Activated CD4-positive, alpha-beta T cell treated with anti-CD3 and anti-CD28 coated beads for 36 hours (primary cell): ENCODE measurements around the gene CREB3L1. TPM values are rescaled to one million over a fixed set of nuclear protein-coding genes. Genes with fewer than 3 reads are reported as not detected.

ENCODE experiments used
- ATAC-seq: fragments of 200-7000 bp; cut with Tn5 transposase; one replicate; pipeline ENCODE4 v1.10.0; 2021; ENCODE audit warnings: mild to moderate bottlenecking, moderate library complexity
- CTCF ChIA-PET: fragments of 350-600 bp; sonication (Branson Sonifier 250); formaldehyde crosslinking; loops from one replicate; lab custom pipeline; 2021; ENCODE audit warnings: antibody characterized with exemption; lab: Charles Lee
- POLR2A ChIA-PET: fragments of 350-600 bp; sonication (Branson Sonifier 250); formaldehyde crosslinking; loops from one replicate; lab custom pipeline; 2021; ENCODE audit warnings: antibody characterized with exemption, inconsistent platforms; lab: Charles Lee
- DNase-seq: peaks from one replicate; pipeline ENCODE4 v3.0.0-alpha.2; 2020
- H3K27ac Mint-ChIP-seq: one replicate; pipeline ENCODE4 v1.8.0; 2021; ENCODE audit warnings: mixed read lengths
- H3K27me3 Mint-ChIP-seq: one replicate; pipeline ENCODE4 v1.8.0; 2021; ENCODE audit warnings: mixed read lengths
- H3K36me3 Mint-ChIP-seq: one replicate; pipeline ENCODE4 v1.8.0; 2021; ENCODE audit warnings: low read depth, mixed read lengths
- H3K4me1 Mint-ChIP-seq: one replicate; pipeline ENCODE4 v1.8.0; 2021; ENCODE audit warnings: mixed read lengths
- H3K4me3 Mint-ChIP-seq: one replicate; pipeline ENCODE4 v1.8.0; 2021; ENCODE audit warnings: mild to moderate bottlenecking, moderate library complexity, mixed read lengths
- H3K9me3 Mint-ChIP-seq: one replicate; pipeline ENCODE4 v1.8.0; 2021; ENCODE audit warnings: low read depth, mixed read lengths
- intact Hi-C, 2 experiments: fragments of 100-400 bp; cut with DNase I in 1 of 2; cut with micrococcal nuclease in 1 of 2; formaldehyde crosslinking; loops; one replicate each; pipeline versions ENCODE4 v1.14.2 to v1.15.1; 2022 to 2024; cut with DNase I, micrococcal nuclease
- total RNA-seq, 2 experiments: library from RNA; stranded (reverse); gene quantifications; one replicate each; pipeline ENCODE4 v1.2.3, GENCODE V29; 2021

CREB3L1 gene
- total RNA-seq, 2 experiments from 2014 or later = 0.19 TPM; not detected in 1

DNA sequence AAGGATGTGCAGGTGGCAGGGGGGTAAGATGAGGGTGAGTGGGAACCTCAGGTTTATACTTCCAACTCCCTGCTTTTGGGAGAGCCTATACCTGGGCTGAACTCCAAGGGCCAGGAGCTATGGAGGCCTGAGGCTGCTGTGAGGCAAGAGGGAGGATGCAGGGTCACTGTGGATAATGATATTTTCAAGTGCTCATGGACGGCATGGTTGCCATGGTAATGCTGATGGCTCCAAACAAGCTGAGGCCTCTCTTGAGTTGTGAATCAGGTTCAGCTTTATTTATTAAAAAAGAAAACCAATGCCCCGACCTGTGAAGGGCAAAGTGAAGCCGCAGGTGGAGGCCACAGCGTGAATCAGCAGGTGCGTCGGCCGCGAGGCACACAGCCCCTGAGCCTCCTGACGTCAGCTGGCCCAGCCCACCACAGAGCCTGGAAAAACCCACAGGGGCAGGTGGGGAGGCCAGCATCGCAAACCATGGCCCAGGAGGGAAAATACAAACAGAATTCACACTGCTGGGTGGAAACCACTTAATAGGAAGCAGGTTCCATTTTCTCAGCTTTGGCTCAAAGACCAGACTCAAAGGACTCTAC, 17.4 kb upstream of the CREB3L1 start:
- Mint-ChIP-seq H3K27ac (no peak overlapping the region), H3K4me1 (no peaks in the 10 kb centered on the region), H3K9me3 (no peaks in the 10 kb centered on the region), H3K27me3 (no peaks in the 10 kb centered on the region), H3K4me3 (no peak overlapping the region), H3K36me3 (no peaks in the 10 kb centered on the region)
- ChIA-PET CTCF (interaction anchor here (0.7 to 2.8 kb wide), 6 partner anchors 10 to 127 kb away, joined by 3 to 9 read pairs (median 6); no protein-coding TSS in a partner anchor), POLR2A (no interaction called here)
- ATAC-seq (no peak), DNase-seq (no peak)
- intact Hi-C loops = no loop called here

DNA sequence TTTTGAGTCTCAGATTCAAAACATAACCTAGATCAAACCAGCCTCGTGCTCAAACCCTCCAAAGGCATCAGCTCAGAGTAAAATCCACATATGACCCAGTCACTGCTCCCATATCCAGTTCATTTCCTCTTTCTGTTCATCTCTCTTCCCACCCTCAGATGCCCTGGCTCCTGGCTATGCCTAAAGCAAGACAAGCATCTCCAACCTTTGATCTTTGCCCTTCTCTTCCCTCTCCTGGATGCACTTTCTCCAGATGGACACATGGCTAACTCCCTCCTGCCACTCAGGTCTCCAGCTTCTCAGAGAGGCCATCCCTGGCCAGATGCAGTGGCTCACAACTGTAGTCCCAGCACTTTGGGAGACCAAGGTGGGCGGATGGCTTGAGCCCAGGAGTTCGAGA, 14.3 kb upstream of the CREB3L1 start:
- no peak for ATAC-seq
- POLR2A ChIA-PET = no interaction called here
- intact Hi-C loops = no loop called here

DNA sequence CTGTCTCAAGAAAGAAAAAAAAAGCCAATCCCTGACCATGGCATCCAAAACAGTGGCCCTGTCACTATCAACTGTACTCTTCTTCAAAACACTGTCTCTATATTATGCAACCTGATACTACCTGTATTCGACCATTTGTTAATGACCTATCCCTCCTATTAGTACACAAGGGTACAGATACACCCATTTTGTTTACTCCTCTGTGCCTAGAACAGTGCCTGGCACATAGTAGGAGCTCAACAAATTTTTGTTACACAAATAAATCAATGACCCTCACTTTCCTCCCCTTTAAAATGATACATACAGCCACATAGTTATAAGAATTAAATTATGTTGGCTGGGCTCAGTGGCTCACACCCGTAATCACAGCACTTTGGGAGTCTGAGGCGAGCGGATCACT, 13.4 kb upstream of the CREB3L1 start:
- no peaks in the 10 kb centered on the region for H3K36me3 Mint-ChIP-seq
- no peaks in the 10 kb centered on the region for H3K9me3 Mint-ChIP-seq
- ATAC-seq (no peak), DNase-seq (no peak)
- intact Hi-C loops = no loop called here
- ChIA-PET POLR2A (no interaction called here), CTCF (interaction anchor here (1.1 kb wide), 2 partner anchors 24 to 46 kb away, joined by 3 to 4 read pairs; no protein-coding TSS in a partner anchor)
- H3K4me3 Mint-ChIP-seq = no peak overlapping the region
- H3K27ac Mint-ChIP-seq = no peak overlapping the region
- H3K4me1 Mint-ChIP-seq = no peaks in the 10 kb centered on the region
- H3K27me3 Mint-ChIP-seq = no peaks in the 10 kb centered on the region

More for the DNA sequence above, 14.3 kb upstream of the CREB3L1 start:
- H3K36me3 Mint-ChIP-seq = no peaks in the 10 kb centered on the region
- CTCF ChIA-PET = interaction anchor here (1.1 kb wide), 1 partner anchor 46 kb away, joined by 3 read pairs; no protein-coding TSS in a partner anchor
- no peaks in the 10 kb centered on the region for H3K9me3 Mint-ChIP-seq
- no peak overlapping the region for H3K27ac Mint-ChIP-seq
- no peaks in the 10 kb centered on the region for H3K4me1 Mint-ChIP-seq
- no peak for DNase-seq
- no peak overlapping the region for H3K4me3 Mint-ChIP-seq
- no peaks in the 10 kb centered on the region for H3K27me3 Mint-ChIP-seq

DNA sequence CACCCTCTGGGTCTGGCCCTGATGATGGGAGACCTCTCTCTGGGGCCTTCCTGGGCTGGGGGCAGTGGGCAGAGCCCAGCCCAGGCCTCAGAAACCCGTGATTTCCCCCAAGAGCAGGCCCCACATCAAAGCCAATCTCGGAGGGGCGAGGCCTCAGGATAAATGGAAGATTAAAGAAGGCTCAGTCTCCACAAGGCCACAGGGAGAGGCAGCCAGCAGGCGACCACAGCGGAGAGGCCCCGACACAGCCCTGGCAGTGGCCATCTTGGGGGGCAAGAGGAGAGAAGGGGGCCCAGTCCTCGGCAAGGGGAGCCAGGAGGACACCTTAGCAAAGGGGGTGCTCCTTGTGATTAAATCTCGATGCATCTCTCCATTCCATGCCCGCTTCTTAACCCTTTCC, 12.5 kb upstream of the CREB3L1 start:
- POLR2A ChIA-PET = no interaction called here
- H3K9me3 Mint-ChIP-seq = no peaks in the 10 kb centered on the region
- no peak for ATAC-seq
- H3K36me3 Mint-ChIP-seq = no peaks in the 10 kb centered on the region
- DNase-seq = no peak
- CTCF ChIA-PET = interaction anchor here (0.7 kb wide), 2 partner anchors 20 to 52 kb away, joined by 3 read pairs; no protein-coding TSS in a partner anchor
- H3K4me3 Mint-ChIP-seq = no peak overlapping the region
- no peaks in the 10 kb centered on the region for H3K27me3 Mint-ChIP-seq
- H3K4me1 Mint-ChIP-seq = no peaks in the 10 kb centered on the region
- no peak overlapping the region for H3K27ac Mint-ChIP-seq
- intact Hi-C loops = no loop called here

DNA sequence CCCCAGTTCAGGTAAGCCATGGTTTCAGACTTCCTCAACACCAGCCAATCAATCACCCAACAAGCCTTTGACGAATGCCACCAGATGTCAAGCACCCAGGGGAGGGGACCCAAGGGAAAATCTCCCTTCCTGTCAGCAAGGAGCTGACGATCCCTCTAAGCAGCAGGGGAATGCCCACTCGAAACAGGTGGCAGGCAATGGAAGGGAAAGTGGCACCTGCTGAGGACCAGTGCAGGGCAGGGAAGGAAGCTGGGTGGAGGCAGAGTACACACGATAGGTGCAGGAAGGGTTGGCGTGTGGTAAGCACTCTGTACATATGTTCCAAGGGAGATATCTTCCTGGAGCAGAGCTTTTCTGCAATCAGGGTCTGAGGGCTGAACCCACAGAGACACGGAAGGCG, 11.7 kb upstream of the CREB3L1 start:
- no peak overlapping the region for H3K27ac Mint-ChIP-seq
- intact Hi-C loops = no loop called here
- H3K27me3 Mint-ChIP-seq = no peaks in the 10 kb centered on the region
- no peaks in the 10 kb centered on the region for H3K9me3 Mint-ChIP-seq
- CTCF ChIA-PET = interaction anchor here (0.7 to 0.8 kb wide), 2 partner anchors 10 to 20 kb away, joined by 3 to 4 read pairs; no protein-coding TSS in a partner anchor
- ATAC-seq (no peak), DNase-seq (no peak)
- no peaks in the 10 kb centered on the region for H3K36me3 Mint-ChIP-seq
- H3K4me1 Mint-ChIP-seq = no peaks in the 10 kb centered on the region
- POLR2A ChIA-PET = no interaction called here
- no peak overlapping the region for H3K4me3 Mint-ChIP-seq

DNA sequence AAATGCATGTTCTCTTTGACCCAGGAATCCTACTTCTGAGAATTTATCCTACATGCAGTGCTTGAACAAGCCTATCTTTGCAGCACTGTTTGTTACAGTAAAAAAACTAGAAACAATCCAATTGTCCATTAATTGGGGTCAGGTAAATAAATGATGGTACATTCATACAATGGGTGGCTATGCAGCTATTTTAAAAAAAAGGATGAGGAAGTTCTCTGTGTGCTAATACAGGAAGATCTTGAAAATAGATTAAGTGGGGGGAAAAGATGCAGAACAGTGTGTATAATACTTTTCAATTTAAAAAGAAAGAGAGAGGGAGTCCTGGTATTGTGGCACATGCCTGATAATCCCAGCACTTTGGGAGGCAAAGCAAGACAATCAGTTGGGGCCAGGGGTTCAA, 9.5 kb upstream of the CREB3L1 start:
- ChIA-PET POLR2A (no interaction called here), CTCF (interaction anchor here (0.6 kb wide), 1 partner anchor 86 kb away, joined by 3 read pairs; no protein-coding TSS in a partner anchor)
- Mint-ChIP-seq H3K36me3 (no peaks in the 10 kb centered on the region), H3K9me3 (no peaks in the 10 kb centered on the region), H3K27me3 (no peaks in the 10 kb centered on the region), H3K4me3 (no peak overlapping the region), H3K27ac (no peak overlapping the region), H3K4me1 (peaks cover 4% of the 10 kb centered on the region)
- intact Hi-C loops = no loop called here
- no peak for ATAC-seq
- DNase-seq = no peak

DNA sequence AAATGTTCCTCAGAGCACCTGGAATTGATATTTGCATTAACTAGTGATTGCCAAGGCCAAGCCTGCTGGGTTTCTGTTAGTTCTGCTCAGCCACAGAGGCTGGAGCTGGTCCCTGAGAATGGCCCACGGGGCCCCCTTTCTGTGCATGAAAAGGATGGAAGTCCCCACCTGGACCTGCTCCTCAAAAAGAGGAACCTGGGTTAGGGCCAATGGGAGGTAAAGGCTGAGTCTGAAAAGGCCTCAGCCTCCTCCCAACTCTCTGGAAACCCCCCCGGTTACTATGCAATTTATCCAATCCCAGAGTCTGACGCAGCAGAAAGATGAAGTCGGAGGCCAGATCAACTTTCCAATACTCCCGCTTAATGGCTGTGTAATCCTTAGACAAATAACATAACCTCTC, 6.8 kb upstream of the CREB3L1 start:
- DNase-seq (no peak), ATAC-seq (no peak)
- ChIA-PET CTCF (interaction anchor here (1.1 to 1.8 kb wide), 2 partner anchors 22 to 26 kb away, joined by 3 to 5 read pairs; no protein-coding TSS in a partner anchor), POLR2A (no interaction called here)
- Mint-ChIP-seq H3K4me3 (no peak overlapping the region), H3K9me3 (no peaks in the 10 kb centered on the region), H3K27ac (no peak overlapping the region), H3K36me3 (no peaks in the 10 kb centered on the region), H3K27me3 (no peaks in the 10 kb centered on the region), H3K4me1 (peaks cover 4% of the 10 kb centered on the region)
- intact Hi-C loops = no loop called here

DNA sequence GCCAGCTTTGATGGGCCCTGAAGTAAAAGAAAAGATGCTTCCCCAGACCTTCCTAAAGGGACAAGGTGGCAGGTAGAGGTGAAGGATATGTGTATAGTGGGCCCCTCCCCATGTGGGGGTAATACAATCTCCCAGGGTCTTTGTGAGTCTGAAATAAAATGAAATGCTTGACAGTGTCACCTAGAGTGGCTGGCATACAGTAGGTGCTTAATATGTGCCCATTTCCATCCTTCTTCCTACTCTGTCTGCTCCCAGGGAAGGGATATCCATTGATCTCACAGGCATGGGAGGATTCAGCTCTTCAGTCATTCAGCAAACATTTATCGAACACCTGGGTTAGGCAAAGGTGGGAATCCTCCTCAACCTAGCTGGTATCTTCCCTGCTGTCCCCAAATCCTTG, 6.1 kb upstream of the CREB3L1 start:
- ATAC-seq = no peak
- peaks cover 4% of the 10 kb centered on the region for H3K4me1 Mint-ChIP-seq
- H3K9me3 Mint-ChIP-seq = no peaks in the 10 kb centered on the region
- CTCF ChIA-PET = interaction anchor here (0.5 to 1.8 kb wide), 3 partner anchors 22 to 79 kb away, joined by 3 to 5 read pairs (median 4); no protein-coding TSS in a partner anchor
- POLR2A ChIA-PET = no interaction called here
- H3K27me3 Mint-ChIP-seq = peaks cover under 1% of the 10 kb centered on the region
- no peak for DNase-seq
- no peak overlapping the region for H3K4me3 Mint-ChIP-seq
- H3K36me3 Mint-ChIP-seq = no peaks in the 10 kb centered on the region
- intact Hi-C loops = no loop called here
- no peak overlapping the region for H3K27ac Mint-ChIP-seq

DNA sequence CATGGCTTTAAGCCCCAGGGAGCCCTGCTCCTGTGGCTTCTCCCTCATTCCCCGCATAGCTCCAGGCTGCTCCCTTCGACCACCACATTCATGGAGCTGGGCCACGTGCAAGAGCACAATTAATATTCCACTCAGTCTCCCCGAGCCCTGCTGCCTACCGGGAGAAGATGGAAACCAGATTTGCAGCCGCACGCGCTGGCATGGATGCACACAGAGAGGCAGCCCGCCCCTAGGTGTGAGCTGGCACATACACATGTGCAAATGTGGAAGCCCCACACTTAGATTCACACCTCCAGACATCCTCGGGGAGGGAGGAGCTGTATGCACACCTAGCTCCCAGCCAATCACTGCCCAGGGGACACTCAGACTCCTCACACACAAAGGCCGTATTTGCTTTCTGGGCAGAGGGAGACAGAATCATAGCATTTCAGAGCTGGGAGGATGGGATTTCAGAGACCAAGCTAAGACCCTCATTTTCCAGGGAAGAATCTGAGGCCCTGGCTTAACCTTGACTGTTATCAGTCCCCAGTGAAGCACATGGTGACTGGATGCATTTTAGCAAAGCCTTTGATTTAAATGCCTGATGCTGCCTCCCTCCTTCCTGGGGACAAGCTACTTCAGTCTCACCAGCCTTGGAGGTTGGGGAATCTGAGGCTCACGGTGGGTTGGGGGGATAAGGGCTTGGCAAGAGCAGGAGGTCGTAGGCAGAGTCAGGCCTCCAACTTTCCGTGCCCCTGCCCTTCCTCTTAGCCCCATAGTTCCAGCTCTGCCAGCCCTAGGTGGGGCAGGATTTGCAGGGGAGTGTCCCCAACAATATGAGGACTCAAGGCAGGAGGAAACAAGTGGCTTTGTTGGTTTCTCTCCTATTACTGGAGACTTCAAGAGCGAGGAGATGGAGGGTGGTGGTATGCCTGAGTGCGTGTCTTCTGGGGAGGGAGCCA, 5.3 kb upstream of the CREB3L1 start:
- peaks cover 4% of the 10 kb centered on the region for H3K27me3 Mint-ChIP-seq

DNA sequence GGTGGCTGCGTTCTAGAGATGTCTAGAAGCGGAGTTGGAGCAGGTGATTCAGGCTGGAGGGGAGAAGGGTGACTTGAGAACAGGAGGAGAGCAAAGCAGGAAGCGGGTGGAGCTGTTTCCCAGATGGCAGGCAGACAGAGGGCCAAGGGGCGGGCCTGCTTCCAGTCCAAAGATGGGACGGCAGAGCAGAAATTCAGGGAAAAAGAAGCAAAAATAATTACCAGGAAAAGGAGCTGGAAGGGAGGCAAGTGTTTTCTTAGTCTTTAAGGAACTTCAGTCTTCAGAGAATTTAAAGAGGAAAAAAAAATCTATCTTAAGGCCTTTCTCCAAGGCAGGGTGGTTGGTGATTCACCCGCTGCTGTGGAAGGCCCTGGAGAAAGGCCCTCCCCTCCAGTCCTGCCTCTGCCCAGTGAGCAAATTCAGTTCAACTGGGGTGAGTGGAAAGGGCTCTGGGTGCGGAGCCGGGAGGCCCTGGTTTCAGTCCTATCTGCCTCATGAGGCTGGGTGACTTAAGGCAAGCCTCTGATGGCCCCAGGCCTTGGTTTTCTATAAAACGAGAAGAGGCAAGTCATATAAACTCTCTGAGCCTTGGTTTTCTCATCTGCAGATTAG, 4.5 kb upstream of the CREB3L1 start:
- Mint-ChIP-seq H3K36me3 (no peaks in the 10 kb centered on the region), H3K27ac (no peak overlapping the region), H3K9me3 (no peaks in the 10 kb centered on the region), H3K4me1 (peaks cover 8% of the 10 kb centered on the region), H3K27me3 (peaks cover 8% of the 10 kb centered on the region), H3K4me3 (no peak overlapping the region)
- ATAC-seq (no peak), DNase-seq (no peak)
- intact Hi-C loops = no loop called here
- POLR2A ChIA-PET = no interaction called here
- CTCF ChIA-PET = interaction anchor here (0.8 to 1.7 kb wide), 5 partner anchors 20 to 89 kb away, joined by 3 to 6 read pairs (median 5); no protein-coding TSS in a partner anchor

More for the DNA sequence above, 5.3 kb upstream of the CREB3L1 start:
- DNase-seq = no peak
- no peak overlapping the region for H3K27ac Mint-ChIP-seq
- H3K9me3 Mint-ChIP-seq = no peaks in the 10 kb centered on the region
- H3K4me1 Mint-ChIP-seq = peaks cover 4% of the 10 kb centered on the region
- ChIA-PET POLR2A (interaction anchor here (0.6 kb wide), 1 partner anchor 87 kb away, joined by 8 read pairs; no protein-coding TSS in a partner anchor), CTCF (interaction anchor here (0.5 to 1.8 kb wide), 7 partner anchors 20 to 90 kb away, joined by 3 to 5 read pairs (median 4); no protein-coding TSS in a partner anchor)
- intact Hi-C loops = no loop called here
- no peak overlapping the region for H3K4me3 Mint-ChIP-seq
- ATAC-seq = no peak
- H3K36me3 Mint-ChIP-seq = no peaks in the 10 kb centered on the region
